GM18499 (cell line): Measurements from ENCODE around the gene INTS15.

Source experiments
- ATAC-seq: cut with Tn5 transposase; IDR thresholded peaks from one replicate; pipeline ENCODE4 v1.9.1; 2021; ENCODE audit warnings: moderate number of reproducible peaks; ENCODE audit not compliant: insufficient read depth, unreplicated experiment

The INTS15 gene

DNA sequence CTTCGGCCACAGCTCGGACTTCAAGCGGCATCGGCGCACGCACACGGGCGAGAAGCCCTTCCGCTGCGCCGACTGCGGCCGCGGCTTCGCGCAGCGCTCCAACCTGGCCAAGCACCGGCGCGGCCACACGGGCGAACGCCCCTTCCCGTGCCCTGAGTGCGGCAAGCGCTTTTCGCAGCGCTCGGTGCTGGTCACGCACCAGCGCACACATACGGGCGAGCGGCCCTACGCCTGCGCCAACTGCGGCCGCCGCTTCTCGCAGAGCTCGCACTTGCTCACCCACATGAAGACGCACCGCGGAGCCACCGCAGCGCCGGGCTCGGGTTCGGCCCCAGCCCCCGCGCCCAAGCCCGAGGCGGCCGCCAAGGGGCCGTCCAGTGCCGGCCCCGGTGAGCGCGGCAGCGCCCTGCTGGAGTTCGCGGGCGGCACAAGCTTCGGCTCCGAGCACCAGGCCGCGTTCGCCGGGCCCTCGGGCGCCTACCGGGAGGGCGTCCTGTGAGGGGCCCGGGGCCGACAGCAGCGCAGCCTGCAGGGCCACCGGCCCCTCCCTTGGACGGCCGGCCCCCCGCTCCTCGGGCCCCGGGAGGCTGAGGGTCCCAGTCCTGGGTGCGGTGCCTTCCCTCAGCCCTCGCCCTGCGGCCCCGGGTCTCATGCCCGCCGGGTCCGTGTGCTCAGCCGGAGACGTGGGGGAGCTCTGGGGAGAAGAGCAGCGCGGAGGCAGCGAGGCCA lies 64.5 kb downstream of the INTS15 start:
- no peak for ATAC-seq

DNA sequence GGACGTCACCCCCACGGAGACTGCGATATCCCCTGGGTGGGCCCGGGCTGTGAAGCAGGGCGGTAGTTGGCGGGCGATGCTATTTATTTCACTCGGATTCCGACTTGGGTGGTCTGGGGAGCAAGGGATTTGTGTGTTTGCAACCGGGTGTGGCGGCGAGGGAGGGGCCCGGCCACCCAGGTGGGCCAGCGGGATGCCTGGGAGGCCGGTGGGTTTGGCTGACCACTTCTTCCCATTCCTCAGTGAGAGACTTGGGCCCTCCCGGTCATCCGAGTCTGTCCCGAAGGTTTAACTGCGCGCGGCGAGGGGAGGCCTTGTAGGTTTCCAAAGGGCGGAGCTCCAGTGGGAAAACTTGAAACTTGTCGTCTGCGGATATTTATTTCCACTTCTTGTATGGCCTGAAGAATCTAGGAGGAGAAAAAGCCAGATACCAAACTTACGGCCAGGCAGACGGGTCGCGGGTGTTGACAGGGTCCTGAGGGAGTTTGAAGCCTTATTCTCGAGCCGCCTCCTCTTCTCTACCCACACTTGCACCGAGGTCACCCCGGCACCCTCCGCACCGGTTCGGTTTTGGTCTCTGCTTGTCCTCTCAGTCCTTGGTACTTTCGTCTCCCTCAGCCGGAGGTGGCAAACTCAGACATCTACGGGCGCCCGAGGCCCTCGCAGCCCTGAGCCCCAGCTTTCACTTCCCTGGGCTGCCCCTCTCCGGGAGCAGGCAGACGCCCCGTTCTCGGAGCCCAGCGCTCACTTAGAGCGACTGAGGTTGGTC lies 65.2 kb downstream of the INTS15 start:
- ATAC-seq = no peak

DNA sequence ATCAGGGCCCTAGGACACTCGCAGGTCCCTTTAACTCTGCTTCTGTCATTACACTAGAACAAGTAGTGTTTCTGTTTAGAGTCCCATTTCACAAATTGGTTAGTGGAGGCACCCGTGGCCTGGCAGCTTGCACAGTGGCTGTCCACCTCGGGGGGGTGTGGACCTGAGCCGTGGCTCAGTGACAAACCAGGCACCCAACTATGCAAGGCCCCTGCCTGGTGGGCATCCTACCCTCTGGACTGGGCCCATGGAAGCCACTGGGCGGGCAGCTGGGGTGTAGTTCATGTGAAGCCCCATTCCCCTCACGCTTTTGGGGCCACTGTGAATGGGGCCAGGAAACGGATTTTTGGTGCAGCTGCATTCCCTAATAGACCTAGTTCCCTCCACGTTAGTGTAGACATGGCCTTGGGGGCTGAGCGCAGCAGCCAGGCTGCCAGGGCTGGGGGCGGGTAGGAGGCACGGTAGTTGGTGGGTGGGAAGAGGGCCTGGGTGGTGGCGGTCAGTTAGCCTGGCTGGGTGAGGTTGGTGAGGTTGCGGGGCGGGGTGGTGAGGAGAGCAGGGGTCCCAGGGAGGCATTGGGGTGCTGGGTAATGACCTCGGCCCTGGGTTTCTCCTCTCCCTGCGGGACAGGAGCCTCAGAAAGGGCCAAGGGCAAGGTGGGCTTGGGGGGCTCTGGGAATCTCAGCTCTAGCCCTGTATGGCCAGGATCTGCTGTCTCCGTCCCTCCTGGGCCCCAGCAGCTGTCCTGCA lies 66.0 kb downstream of the INTS15 start:
- ATAC-seq = no peak

DNA sequence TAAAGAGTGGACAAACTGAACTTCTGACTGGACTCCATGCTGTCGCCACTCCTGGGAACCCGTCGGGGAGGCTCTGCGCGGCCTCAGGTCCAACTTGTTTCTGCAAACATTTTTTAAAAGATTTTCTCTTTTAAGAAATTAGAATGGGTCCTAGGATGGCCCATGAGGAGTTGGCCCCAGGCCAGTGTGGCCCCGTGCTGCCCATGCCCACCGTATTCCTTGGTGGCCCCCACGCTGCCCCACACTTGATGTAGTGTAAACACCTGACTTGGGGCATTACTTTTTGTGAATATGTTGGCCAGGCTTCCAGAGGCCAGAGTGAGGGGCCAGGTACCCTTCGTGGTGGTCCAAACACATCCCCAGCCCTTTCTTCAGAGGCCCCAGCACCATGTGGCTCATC lies 66.6 kb downstream of the INTS15 start:
- no peak for ATAC-seq
